HG02852 (cell line): ENCODE results near the gene SMIM36.
A peak's percentile ranks its signal among the peaks of the same experiment; 100 is the strongest.
"Not testable (repeated sequence)": the region's sequence is repeated elsewhere in the genome, so short reads cannot be mapped to it uniquely, and the experiment has no call there.

Source experiments
- ATAC-seq: cut with Tn5 transposase; IDR thresholded peaks from one replicate; pipeline ENCODE4 v1.9.1; 2021; ENCODE audit warnings: mild to moderate bottlenecking, moderate library complexity; ENCODE audit not compliant: unreplicated experiment

SMIM36 gene

DNA sequence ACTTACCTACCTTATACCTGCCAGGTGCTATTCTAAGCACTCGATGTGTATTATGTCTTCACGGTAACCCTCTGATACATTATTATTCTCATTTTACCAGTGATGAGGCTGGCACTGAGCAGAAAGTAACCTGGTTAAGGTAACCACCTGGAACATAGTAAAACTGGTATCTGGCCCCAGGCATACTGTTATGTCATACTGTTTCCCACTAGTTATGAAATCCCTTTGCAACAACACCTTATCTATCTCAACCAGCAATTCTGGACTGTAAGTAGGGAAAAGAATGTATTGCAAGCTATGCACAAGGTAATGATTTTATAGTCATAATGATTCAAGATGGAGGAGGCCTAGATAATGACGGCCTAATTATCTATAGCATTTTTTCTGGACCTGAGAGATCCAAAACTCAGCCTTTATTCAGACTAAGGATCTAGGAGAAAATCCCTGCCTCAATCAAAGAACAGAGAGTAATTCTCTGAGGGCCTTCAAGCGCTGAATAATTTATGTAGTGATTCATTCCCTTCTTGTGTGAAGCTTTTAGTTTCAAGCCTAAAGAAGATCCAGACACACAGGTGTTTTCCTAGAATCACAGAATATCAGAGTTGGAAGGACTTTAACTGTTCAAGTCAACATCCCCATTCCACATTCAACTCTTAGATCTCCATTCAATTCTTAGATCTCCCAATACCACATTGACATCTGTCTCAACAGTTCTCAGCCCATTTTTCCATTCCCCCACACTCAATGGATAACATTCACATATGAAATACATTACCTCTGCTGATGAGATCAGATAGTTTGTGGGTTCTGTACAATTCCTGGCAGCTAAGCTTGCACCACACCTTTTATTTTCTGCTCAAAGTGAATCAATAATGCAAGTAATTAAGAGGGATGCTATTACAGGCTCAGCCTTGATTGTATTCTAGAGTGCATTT lies 74.8 kb downstream of the SMIM36 start:
- ATAC-seq: no peak

DNA sequence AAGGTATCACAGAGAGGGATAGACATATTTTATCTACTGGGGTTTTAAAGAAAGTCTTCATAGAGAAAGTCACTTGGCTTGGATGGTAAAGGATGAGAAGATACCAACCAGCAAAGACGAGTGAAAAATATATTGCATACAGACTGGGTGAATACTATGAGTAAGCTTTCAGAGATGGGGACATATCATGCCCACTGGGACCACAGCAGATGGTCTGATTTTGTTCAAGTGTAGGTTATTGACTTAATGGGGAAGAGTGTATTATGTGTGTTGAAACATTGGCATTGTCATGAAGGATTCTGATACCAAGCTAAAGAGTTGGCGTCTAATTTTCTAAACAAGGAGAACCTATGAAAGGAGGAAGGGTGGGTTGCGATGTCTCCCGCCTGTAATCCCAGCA lies 75.8 kb downstream of the SMIM36 start:
- no peak for ATAC-seq

DNA sequence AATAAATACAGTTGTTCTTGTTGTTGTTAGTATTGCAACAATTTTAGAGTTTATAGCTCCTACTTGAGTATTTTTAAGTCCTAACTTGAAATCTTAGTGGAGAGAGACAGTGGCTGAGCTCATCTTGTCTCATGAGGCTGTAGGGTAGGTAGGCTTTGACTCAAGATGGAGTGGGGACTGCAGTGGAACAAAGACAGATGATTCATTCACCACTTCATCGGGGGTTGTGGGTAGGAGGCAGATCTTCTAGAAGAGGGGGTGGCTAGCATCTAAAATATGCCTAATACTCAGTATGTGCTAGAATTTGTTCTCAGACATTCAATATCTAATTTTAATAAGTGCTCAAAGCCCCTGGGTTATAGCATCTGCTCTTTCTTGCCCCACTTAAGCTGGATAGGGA lies 76.5 kb downstream of the SMIM36 start:
- ATAC-seq: no peak

DNA sequence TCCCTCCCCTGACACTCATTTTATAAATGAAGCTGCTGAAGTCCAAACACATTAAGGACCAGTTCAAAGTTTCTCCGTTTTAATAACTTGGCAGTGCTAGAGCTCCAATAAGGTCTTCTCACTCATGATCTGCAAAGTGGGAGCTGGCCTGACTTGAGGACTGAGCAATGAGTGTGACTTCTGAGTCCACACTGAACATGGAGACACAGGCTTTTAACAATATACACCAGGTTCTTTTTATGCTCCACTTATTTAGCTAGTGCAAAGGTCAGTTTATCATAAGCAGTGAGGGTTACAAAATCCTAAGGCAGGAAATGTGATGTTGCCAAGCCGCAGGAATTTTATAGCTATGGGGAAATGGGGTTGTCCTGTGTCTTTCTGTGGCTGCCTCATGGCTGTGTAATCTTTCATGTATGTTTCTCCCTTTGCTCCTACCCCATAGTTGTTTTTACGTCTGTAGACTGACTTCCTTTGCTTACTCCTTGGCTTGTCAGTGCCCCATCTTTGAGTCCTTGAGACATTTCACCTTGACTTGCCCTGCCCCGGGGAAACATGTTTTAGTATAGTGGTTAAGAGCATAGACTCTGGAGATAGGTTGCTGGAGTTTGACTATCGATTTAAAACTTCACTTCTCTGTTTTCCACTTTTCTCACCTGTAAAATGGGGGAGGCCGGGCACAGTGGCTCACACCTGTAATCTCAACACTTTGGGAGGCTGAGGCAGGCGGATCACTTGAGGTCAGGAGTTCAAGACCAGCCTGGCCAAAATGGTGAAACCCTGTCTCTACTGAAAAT lies 77.4 kb downstream of the SMIM36 start:
- ATAC-seq: no peak

DNA sequence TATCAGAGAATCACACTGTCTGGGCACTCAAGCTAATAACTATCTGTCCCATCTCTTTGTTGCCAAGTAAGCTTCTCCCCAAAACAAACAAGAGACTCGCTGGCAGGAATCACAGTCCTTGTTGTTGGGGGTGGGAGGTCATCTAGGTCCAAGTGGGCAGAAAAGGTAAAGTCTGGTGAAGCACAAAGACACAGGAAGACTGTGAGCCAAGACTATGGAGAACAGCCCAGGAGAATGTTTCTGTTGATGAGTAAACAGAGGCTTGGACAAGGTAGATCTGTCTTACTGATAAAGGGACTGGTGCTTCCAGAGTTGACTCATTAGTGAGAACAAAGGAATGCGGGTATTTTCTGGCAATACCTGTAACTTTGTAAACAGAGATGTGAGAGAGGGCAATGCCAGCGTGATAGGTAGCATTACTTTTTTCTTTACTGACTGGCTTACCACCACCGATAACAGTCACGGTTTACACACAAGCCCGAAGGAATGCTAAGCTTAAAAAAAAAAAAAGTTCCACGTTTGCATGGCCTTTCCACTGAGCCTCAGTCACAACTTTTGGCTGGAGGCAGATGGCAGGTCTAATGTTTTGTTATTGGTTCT lies 78.1 kb downstream of the SMIM36 start:
- no peak for ATAC-seq

DNA sequence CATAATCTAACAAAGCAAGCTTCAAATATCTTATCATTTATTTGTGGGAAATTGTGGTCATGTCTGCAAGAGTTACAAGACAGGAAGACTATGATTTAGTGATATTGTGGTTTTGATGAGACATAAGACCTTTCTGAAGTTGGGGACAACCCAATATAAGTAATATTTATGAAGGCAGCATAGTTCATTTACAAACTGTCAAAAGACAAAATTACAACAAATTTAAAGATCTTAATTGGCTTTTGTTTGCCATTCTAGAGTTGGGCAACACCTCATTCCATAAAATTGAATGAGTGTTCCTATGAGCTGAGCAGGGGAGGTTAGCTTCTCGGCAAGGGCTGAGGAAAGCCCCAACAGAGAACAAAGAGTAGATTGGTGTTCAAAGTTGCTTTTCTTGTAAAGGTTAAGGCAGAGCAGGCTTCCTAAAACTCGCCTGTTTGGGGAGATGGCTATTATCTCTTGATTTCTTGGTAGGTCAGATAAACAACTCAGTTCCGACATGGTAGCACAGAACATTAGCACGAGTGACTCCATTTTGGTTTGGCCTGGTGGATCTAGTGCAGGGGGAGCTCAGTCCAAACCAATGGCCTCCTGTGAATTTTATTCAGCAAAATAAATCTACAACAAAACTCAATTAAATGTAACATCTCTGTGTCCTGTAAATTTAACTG lies 78.8 kb downstream of the SMIM36 start:
- no peak for ATAC-seq

DNA sequence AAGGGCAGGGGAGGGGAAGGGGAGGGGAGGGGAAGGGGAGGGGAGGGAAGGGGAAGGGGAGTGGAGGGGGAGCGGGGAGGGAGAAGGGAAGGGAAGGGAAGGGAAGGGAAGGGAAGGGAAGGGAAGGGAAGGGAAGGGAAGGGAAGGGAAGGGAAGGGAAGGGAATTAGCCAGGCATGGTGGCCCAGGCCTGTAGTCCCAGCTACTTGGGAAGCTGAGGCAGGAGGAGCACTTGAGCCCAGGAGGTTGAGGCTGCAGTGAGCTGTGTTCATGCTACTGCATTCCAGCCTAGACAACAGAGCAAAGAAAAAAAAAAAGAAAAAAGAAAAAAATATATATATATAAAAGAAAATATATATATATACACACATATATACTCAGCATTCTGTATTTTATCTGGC lies 79.3 kb downstream of the SMIM36 start:
- not testable (repeated sequence) for ATAC-seq

DNA sequence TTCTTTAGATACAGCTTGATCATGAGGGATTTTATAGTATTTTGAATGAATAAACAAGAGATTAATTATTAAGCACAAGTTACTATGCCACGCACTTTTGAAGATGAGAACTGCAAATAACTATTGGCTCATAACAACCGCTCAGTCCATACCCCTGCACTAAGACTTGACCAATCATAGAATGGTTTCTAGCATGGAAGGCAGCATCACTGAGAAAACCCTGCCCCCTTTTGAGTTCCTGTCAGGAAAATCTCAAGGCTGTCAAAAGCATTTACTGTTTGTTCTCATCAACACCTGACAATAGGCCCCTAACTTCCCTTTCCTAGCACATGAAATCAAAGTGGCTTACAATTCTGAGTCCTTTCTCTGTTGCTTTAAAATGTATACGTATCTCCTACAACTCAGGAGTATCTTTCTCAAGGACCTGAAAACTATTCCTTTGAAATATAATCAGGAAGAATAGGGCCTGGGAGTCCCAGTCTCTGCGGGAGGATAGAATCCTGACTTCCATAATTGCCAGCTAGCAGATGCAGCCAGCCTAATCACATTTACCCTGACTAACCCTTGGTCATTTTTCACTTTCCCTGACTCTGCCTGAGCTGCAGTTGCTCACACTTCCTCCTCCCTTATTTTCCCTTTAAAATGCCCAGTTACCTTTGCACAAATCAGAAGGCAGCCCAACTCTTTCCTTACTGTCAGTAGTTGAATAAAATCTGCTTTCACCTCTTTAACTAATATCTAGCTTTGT lies 80.5 kb downstream of the SMIM36 start:
- ATAC-seq: no peak

DNA sequence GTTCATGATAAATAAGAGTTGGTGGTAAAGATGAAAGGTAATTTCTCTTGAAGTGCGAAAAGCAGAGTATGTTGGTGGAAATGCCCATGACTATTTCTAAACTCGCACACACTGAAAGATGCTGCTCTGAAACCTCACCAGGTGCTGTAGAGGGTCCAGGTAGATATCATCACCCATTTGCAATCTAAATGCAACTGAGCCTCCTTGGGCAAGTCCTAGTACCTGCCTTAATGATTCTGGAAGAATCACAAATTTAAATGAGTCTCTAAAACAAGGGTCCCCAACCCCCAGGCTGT lies 83.7 kb downstream of the SMIM36 start:
- ATAC-seq: peak; percentile 22

DNA sequence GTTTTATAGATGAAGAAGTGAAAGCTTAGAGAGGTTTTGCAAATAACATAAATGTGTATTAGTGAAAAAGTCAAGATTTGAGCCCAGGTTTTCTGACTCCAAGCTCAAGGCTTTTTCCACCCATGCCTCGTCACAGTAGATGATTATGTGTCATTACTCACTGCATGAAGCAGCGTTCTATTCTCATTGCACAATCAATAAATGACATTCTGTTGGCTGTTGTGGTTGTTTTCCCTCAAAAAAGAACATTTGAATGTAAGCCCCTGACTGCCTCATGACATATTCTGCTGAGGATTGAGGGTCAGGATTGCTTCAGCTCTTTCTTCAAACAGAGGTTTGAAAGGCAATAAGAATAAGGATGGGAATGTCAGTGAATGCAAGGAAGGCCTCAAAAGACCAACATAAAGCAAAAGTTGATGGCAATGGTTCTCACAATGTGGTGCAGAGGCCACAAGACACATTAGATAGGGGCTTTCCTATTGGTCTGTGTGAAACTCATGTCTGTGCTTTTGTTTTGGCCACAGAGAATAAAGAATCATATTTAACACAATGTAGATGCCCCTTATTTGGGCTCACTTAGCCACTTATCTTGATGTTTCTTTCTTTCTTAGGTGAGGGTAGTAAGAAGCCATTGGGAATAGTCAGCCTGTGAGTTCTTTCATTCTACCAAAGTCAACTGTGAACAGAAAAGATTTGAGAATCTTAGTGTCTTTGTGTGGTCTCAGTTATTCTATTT lies 84.2 kb downstream of the SMIM36 start:
- ATAC-seq: peak; percentile 73

DNA sequence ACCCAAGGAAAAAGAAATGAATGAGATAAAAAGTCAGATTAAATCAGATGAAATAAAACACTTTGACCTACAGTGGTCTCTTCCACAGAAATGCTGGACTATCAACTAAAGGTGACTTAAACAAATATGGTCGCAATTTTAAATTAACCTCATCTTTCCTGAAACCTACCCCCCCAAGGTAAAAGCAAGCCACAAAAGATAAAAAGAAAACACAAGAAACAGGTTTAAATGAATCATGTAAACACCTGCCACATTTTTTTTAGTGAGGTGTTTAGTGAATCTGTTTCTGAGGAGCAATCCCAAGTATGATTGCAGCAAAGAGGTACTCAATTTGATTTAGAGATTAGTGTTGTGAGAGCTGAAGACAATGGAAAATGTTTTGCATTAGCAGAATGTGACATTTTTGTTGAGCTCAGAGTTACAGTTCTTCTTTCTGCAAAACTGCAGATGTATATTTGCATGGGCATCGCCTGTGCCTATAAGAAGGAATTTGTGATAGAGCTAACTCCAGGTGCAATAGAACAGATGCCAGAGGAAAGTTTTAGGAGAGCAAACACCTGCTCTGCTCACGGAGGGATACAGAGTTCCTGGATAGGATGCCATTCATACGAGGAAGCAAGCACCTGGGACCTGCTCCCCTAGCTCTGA lies 86.2 kb downstream of the SMIM36 start:
- ATAC-seq: no peak

DNA sequence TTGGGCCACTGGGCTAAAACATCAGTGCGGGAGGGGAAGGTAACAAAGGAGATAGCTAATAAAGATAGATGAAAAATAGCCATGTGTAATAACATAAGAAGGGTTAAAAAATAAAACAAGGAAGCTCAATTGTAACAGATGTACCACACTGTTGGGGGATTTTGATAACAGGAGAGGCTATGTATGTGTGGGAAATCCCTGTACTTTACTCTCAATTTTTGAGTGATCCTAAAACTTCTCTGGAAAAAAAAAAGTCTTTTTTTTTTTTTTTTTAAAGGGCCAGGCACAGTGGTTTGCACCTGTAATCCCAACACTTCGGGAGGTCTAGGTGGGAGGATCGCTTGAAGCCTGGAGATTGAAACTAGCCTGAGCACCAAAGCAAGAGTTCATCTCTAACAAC lies 87.7 kb downstream of the SMIM36 start:
- ATAC-seq: no peak

DNA sequence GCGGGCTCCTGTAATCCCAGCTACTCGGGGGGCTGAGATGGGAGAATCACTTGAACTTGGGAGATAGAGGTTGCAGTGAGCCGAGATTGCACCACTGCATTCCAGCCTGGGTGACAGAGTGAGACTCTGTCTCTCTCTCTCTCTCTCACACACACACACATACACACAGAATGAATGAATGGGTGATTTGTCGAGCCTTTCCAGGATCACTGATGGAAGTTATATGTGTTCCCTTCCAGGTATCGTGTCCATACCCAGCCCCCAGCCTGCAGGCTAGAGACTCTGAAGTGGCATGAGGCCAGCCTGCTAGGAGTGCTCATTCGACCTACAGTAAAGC lies 88.5 kb downstream of the SMIM36 start:
- not testable (repeated sequence) for ATAC-seq

DNA sequence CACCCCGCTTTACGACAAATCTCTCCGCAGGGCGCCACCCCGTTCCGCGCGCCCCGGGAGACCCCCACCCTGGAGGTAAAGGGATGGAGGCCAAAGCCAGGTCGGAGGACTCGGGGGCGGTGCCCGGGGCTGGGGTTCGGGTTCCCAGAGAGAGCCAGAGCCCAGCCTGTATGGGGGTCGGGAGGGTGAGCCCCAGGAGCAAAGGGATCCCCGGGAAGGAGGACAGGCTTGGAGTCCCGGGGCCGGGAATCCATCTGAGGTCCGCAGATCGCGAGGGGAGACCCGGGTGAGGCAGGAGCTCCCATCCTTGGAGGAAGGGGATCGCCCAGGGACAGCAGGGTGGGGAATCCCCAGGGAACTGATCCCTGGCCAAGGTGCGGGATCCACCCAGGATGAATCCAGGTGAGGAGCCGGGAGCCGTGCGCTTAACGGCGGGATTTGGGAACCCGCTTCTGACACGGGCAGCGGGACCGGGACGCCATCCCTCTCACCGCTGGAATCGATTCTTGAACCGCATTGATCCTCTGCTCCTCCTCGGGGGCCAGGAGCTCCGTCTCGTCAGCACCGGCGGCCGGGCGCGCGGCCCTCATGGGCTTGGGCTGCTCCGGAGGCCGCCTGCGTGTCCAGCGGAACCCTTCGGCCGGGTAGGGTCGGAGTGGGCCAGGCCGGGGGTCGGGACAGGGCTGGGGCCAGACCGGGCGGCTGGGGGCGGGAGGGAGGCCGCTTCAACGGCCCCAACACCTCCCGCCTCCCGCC lies 89.9 kb downstream of the SMIM36 start, which contains the start of gene MMD:
TSS of gene MMD (minus strand) at position 657 of the 756 bp plus-strand sequence. CDS start at position 517, 140 bp downstream.
- peak; percentile 32 for ATAC-seq

DNA sequence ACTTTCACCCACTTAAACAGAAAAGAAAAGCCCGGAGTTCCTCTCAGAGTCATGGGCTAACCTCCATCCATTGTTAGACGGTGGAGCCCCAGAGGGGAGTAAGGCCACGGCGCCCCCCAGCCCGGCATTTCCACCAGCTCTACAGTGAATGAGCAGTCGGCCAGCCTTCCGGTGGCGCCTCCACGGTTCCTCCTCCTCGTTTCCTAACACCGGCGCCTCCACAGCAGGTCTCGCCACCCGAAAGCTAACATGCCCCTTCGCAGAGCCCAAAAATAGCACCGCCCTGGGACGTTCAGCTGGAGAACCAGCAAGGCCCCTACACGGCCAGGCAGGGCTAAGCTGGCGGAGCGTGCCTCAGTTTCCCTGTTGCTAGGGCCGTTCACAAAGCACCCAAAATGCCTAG lies 90.5 kb downstream of the SMIM36 start:
- no peak for ATAC-seq

DNA sequence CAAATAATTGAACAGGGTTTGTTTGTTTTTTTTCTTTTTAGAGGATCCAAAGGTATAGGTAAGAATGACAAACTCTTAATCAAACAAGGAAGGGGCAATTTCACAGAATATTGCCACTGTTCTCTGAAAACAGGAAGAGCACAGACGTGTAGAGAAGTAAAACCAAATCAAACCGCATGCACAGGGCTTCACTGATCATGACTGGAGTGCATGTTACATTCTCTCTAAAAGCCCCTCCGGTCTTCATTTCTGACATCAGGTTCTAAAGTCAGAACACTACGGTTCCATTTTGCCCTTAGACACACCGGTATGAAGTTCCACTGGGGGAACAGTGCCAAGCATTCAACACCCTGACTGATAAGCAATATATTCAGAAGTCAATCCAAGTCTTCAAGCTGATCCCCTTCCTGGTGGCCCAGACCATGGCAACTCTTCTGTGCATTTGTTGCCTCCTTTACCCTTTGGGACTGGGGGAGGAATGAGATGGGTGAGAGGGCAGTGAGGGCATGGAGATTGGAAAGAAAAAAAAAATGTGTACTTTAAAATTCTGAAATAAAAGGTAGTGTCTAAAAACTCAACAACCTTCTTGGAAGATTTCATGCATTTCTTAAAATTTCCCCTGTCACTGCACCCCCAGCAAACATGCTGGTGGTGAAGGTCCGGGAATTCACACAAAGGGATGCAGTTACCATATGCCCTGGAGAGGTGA lies 91.0 kb downstream of the SMIM36 start:
- peak; percentile 33 for ATAC-seq

DNA sequence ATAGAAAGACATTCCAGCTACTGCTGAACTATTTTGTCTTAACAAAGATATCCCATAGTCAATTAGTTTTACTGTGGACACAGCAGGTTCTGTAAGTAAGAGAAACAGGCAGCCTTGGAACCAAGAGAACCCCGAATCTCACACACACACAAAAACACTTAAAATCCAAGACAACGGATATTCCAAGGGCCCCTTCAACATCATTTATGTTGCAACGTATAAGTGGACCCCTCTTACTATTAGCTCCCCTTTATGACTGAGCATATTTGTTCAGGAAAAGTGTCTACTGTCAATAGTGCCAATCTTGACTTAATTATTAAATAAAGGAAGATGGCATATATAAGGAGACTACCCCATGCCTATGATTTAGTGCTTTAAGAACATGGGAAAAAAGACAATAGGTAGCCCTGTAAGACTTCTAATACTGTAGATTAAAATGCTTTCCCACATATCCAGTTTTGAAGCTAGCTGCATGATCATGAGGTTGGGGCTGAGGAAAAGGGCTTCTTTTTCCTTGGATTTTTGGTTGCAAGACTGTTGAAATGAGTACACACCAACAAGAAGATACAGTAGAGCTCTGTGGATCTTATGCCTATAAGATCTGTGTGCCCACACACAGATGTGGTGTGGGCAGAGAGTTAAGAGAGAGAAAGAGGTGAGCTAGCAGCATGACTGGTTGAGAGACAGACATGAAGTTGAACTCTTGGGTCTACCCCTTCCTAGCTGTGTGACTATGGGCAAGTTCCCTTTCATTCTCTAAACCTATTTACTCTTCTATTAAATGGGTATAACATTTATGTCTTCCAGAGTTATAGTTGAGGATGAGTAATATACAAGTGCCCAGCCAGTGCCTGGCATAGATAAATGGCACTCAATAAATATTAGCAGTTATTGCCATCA lies 92.6 kb downstream of the SMIM36 start:
- ATAC-seq: no peak
